HEK293 (cell line): Measurements from ENCODE around the gene SLC25A45.

Experiments
- CTCF ChIA-PET: fragments of 350-600 bp; formaldehyde crosslinking; extraction: SDS; loops from one replicate; lab custom pipeline; 2021; ENCODE audit warnings: antibody characterized with exemption; lab: Yijun Ruan, JAX
- POLR2A ChIA-PET: fragments of 300-600 bp; formaldehyde crosslinking; extraction: SDS; loops from one replicate; lab custom pipeline; 2020; ENCODE audit warnings: antibody characterized with exemption, inconsistent platforms; lab: Yijun Ruan, JAX
- H3K27ac ChIP-seq: fragments of 200-500 bp; sonication (Bioruptor generic); 2 replicates; pipeline ENCODE4 v1.5.1; 2014; ENCODE audit warnings: low read depth, low read length, control low read depth, inconsistent platforms; ENCODE audit errors: extremely low read depth
- H3K36me3 ChIP-seq, 2 experiments: fragments of 200-500 bp in 1 of 2; sonication (Bioruptor generic) in 1 of 2; 1 replicate in 1 of 2; 2 replicates in 1 of 2; pipeline ENCODE4 v1.5.1; 2014 to 2017; ENCODE audit warnings: inconsistent platforms in 2 of 2, low read length in 2 of 2; ENCODE audit not compliant: control insufficient read depth in 2 of 2, insufficient read depth in 1 of 2
- H3K4me1 ChIP-seq: fragments of 200-500 bp; sonication (Bioruptor generic); 2 replicates; pipeline ENCODE4 v1.5.1; 2014; ENCODE audit warnings: mild to moderate bottlenecking, low read length, inconsistent platforms; ENCODE audit not compliant: control insufficient read depth, insufficient read depth
- H3K4me3 ChIP-seq: 2 replicates; pipeline ENCODE4 v1.5.1; 2011; ENCODE audit warnings: low read depth, mild to moderate bottlenecking, control low read depth, low read length, moderate library complexity
- H3K9me3 ChIP-seq: fragments of 200-500 bp; sonication (Bioruptor generic); 2 replicates; pipeline ENCODE4 v1.5.1; 2014; ENCODE audit warnings: low read depth, low read length, inconsistent platforms; ENCODE audit not compliant: control insufficient read depth, insufficient read depth
- BCL11A ChIP-seq: fragments of 450-650 bp; formaldehyde crosslinking; IDR thresholded peaks from 2 replicates; pipeline ENCODE4 v1.5.1; 2016; ENCODE audit warnings: low read depth, missing biosample characterization, missing genetic modification characterization
- EGR2 ChIP-seq: fragments of 450-650 bp; formaldehyde crosslinking; IDR thresholded peaks from 2 replicates; pipeline ENCODE4 v1.5.1; 2016; ENCODE audit warnings: low read depth, missing biosample characterization, missing genetic modification characterization
- KLF8 ChIP-seq: fragments of 450-650 bp; formaldehyde crosslinking; IDR thresholded peaks from 2 replicates; pipeline ENCODE4 v1.5.1; 2016; ENCODE audit warnings: missing biosample characterization, missing genetic modification characterization
- SP2 ChIP-seq: fragments of 450-650 bp; formaldehyde crosslinking; IDR thresholded peaks from 2 replicates; pipeline ENCODE4 v1.5.1; 2016; ENCODE audit warnings: missing biosample characterization, missing genetic modification characterization
- TRIM28 ChIP-seq: IDR thresholded peaks from 2 replicates; pipeline ENCODE4 v1.6.1; 2011; ENCODE audit warnings: low read length, control low read depth, borderline replicate concordance
- WT1 ChIP-seq: fragments of 450-650 bp; formaldehyde crosslinking; IDR thresholded peaks from 2 replicates; pipeline ENCODE4 v1.5.1; 2016; ENCODE audit warnings: missing biosample characterization, missing genetic modification characterization
- ZBTB7A ChIP-seq: fragments of 450-650 bp; formaldehyde crosslinking; IDR thresholded peaks from 2 replicates; pipeline ENCODE4 v1.5.1; 2016; ENCODE audit warnings: low read depth, missing biosample characterization, missing genetic modification characterization
- ZFHX2 ChIP-seq: fragments of 450-650 bp; formaldehyde crosslinking; conservative IDR thresholded peaks from 2 replicates; pipeline ENCODE4 v1.5.1; 2016; ENCODE audit warnings: missing biosample characterization, missing genetic modification characterization
- ZIC2 ChIP-seq: fragments of 450-650 bp; formaldehyde crosslinking; IDR thresholded peaks from 2 replicates; pipeline ENCODE4 v1.5.1; 2016; ENCODE audit warnings: missing biosample characterization, missing genetic modification characterization
- ZNF24 ChIP-seq: fragments of 450-650 bp; formaldehyde crosslinking; IDR thresholded peaks from 2 replicates; pipeline ENCODE4 v1.5.1; 2016; ENCODE audit warnings: missing biosample characterization, missing genetic modification characterization
- ZNF404 ChIP-seq: fragments of 450-650 bp; formaldehyde crosslinking; IDR thresholded peaks from 2 replicates; pipeline ENCODE4 v1.5.1; 2017; ENCODE audit warnings: missing biosample characterization, missing genetic modification characterization
- ZNF654 ChIP-seq: fragments of 450-650 bp; formaldehyde crosslinking; IDR thresholded peaks from 2 replicates; pipeline ENCODE4 v1.5.1; 2016; ENCODE audit warnings: low read depth, missing biosample characterization, missing genetic modification characterization
- ZNF792 ChIP-seq: fragments of 450-650 bp; formaldehyde crosslinking; IDR thresholded peaks from 2 replicates; pipeline ENCODE4 v1.5.1; 2016; ENCODE audit warnings: missing biosample characterization, missing genetic modification characterization
- ZNF843 ChIP-seq: fragments of 450-650 bp; formaldehyde crosslinking; IDR thresholded peaks from 2 replicates; pipeline ENCODE4 v1.5.1; 2016; ENCODE audit warnings: missing biosample characterization, missing genetic modification characterization
- ZSCAN30 ChIP-seq: fragments of 450-650 bp; IDR thresholded peaks from 2 replicates; pipeline ENCODE4 v1.5.1; 2018; ENCODE audit warnings: missing biosample characterization, mild to moderate bottlenecking, missing genetic modification characterization, moderate library complexity
- ZXDB ChIP-seq: fragments of 450-650 bp; formaldehyde crosslinking; IDR thresholded peaks from 2 replicates; pipeline ENCODE4 v1.5.1; 2016; ENCODE audit warnings: missing biosample characterization, missing genetic modification characterization
- TF ChIP-seq, protein P1 (sequence below): fragments of 450-650 bp; formaldehyde crosslinking; IDR thresholded peaks from 2 replicates; pipeline ENCODE4 v1.5.1; 2016; ENCODE audit warnings: missing biosample characterization, missing genetic modification characterization
- TF ChIP-seq, protein P2 (sequence below): fragments of 450-650 bp; formaldehyde crosslinking; IDR thresholded peaks from 2 replicates; pipeline ENCODE4 v1.5.1; 2016; ENCODE audit warnings: missing biosample characterization, missing genetic modification characterization
- TF ChIP-seq, protein P3 (sequence below): sonication (generic); formaldehyde crosslinking; IDR thresholded peaks from 2 replicates; pipeline ENCODE4 v1.8.1; 2022; ENCODE audit warnings: mild to moderate bottlenecking, moderate library complexity, missing genetic modification reagents
- TF ChIP-seq, protein P4 (sequence below): fragments of 450-650 bp; formaldehyde crosslinking; IDR thresholded peaks from 2 replicates; pipeline ENCODE4 v1.5.1; 2016; ENCODE audit warnings: missing biosample characterization, missing genetic modification characterization
- TF ChIP-seq, protein P5 (sequence below): fragments of 450-650 bp; formaldehyde crosslinking; IDR thresholded peaks from 2 replicates; pipeline ENCODE4 v1.5.1; 2016; ENCODE audit warnings: missing biosample characterization, missing genetic modification characterization

SLC25A45 gene

DNA sequence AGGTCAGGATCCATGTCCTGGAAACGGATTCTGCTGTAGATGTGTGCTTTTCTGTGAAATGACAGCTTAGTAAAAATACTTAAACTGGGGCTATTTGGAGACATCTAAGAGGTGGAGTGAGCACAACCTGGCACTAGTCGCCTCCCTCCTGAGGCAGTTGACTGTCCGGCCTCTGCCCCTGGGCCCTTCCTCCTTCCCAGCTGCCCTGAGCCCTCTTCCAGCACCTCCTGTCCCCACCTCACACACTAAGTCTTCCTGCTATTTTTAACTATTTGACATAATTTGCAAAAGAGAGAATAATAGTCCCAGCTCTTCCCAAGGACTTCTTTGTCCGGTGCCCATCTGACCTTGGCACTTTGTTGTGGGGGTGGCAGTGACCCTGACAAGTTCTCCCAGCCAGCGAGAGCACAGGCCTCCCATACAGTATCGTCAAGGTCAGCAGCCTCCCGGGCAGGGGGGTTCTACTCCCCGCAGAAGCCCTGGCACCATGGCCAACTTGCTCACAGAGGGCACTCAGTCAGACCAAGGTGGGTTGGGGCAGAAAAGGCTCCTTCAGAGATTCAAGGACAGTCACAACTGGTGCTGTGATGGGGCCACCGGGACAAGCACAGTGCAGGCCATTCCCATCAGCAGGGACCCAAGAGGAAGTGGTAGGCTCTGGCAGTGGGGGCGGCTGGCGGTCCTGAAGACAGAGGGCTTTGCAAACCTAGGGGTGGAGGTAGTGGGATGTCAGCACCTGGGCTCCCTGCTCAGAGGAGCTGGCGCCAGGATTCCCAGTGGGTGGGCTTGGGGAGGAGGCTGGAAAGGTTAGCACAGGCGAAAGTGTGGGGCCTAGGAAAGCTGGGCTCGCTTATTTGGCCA, 34.6 kb upstream of the SLC25A45 start:
- Histone ChIP-seq H3K36me3 (peaks cover 0 to 6% of the 10 kb centered on the region in 2 experiments; a peak in 1 of 3 replicates), H3K4me3 (no peak overlapping the region), H3K27ac (no peak overlapping the region; the same call in 1 of the 2 replicates), H3K4me1 (peaks cover 6% of the 10 kb centered on the region), H3K9me3 (no peaks in the 10 kb centered on the region)
- ChIA-PET POLR2A (interaction anchor here (0.6 to 16.9 kb wide), 7 partner anchors 13 to 100 kb away, joined by 3 to 1129 read pairs (median 4); partner anchors contain the start of genes MALAT1 and SLC25A45), CTCF (interaction anchor here (0.5 to 3.9 kb wide), 39 partner anchors 9 to 174 kb away, joined by 3 to 36 read pairs (median 5); partner anchors contain the start of genes FAM89B, FRMD8 and MALAT1)
- 0 out of 2 replicates have a peak, but pooled peaks have one; percentile 15 for TF ChIP-seq WT1 (tag by site-specific recombination)
- TF ChIP-seq SP2: peak; percentile 29
- TF ChIP-seq ZNF792 (tag by site-specific recombination): no peak
- TF ChIP-seq, protein P1, sequence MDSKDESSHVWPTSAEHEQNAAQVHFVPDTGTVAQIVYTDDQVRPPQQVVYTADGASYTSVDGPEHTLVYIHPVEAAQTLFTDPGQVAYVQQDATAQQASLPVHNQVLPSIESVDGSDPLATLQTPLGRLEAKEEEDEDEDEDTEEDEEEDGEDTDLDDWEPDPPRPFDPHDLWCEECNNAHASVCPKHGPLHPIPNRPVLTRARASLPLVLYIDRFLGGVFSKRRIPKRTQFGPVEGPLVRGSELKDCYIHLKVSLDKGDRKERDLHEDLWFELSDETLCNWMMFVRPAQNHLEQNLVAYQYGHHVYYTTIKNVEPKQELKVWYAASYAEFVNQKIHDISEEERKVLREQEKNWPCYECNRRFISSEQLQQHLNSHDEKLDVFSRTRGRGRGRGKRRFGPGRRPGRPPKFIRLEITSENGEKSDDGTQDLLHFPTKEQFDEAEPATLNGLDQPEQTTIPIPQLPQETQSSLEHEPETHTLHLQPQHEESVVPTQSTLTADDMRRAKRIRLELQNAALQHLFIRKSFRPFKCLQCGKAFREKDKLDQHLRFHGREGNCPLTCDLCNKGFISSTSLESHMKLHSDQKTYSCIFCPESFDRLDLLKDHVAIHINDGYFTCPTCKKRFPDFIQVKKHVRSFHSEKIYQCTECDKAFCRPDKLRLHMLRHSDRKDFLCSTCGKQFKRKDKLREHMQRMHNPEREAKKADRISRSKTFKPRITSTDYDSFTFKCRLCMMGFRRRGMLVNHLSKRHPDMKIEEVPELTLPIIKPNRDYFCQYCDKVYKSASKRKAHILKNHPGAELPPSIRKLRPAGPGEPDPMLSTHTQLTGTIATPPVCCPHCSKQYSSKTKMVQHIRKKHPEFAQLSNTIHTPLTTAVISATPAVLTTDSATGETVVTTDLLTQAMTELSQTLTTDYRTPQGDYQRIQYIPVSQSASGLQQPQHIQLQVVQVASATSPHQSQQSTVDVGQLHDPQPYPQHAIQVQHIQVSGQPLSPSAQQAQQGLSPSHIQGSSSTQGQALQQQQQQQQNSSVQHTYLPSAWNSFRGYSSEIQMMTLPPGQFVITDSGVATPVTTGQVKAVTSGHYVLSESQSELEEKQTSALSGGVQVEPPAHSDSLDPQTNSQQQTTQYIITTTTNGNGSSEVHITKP: peak; percentile 49
- TF ChIP-seq EGR2 (tag by site-specific recombination): peak; percentile 86
- TF ChIP-seq ZFHX2: peak; percentile 77
- TF ChIP-seq ZIC2: peak; percentile 50
- TF ChIP-seq, protein P2, sequence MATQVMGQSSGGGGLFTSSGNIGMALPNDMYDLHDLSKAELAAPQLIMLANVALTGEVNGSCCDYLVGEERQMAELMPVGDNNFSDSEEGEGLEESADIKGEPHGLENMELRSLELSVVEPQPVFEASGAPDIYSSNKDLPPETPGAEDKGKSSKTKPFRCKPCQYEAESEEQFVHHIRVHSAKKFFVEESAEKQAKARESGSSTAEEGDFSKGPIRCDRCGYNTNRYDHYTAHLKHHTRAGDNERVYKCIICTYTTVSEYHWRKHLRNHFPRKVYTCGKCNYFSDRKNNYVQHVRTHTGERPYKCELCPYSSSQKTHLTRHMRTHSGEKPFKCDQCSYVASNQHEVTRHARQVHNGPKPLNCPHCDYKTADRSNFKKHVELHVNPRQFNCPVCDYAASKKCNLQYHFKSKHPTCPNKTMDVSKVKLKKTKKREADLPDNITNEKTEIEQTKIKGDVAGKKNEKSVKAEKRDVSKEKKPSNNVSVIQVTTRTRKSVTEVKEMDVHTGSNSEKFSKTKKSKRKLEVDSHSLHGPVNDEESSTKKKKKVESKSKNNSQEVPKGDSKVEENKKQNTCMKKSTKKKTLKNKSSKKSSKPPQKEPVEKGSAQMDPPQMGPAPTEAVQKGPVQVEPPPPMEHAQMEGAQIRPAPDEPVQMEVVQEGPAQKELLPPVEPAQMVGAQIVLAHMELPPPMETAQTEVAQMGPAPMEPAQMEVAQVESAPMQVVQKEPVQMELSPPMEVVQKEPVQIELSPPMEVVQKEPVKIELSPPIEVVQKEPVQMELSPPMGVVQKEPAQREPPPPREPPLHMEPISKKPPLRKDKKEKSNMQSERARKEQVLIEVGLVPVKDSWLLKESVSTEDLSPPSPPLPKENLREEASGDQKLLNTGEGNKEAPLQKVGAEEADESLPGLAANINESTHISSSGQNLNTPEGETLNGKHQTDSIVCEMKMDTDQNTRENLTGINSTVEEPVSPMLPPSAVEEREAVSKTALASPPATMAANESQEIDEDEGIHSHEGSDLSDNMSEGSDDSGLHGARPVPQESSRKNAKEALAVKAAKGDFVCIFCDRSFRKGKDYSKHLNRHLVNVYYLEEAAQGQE (tag by site-specific recombination): no peak
- TF ChIP-seq TRIM28: 0 out of 2 replicates have a peak, but pooled peaks have one; percentile 3
- no peak for TF ChIP-seq ZNF404 (tag by site-specific recombination)

DNA sequence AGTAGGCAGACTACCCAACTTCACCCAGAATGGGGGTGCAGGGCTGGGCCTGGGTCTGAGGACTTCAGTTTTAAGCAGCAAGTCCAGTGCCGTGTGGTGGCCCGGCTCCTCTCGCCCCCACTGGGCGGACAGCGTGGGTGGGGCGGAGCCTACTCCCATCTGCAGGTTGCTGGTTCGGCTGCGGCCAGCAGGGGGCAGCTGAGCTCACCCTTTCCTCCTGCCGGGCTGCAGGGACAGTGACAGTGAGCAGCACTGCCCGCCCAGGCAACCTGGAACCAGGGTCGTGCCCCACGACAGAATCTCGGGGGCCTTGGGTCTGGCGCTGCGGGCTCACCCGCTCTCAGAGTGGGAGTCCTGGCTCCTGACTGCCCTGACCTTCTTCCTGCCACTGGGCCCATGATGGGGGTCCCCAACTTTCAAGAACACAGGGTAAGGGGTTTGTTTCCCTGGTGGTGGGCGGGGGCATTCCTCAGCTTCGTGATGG, 33.9 kb upstream of the SLC25A45 start:
- H3K36me3 ChIP-seq: peaks cover 0 to 9% of the 10 kb centered on the region in 2 experiments; a peak in 1 of 3 replicates
- ChIA-PET CTCF (interaction anchor here (0.5 to 3.9 kb wide), 45 partner anchors 8 to 255 kb away, joined by 3 to 36 read pairs (median 4); partner anchors contain the start of genes FAM89B, FRMD8 and MALAT1), POLR2A (interaction anchor here (0.6 to 16.9 kb wide), 6 partner anchors 26 to 101 kb away, joined by 3 to 1129 read pairs (median 6); partner anchors contain the start of genes MALAT1 and SLC25A45)
- H3K4me3 ChIP-seq: no peak overlapping the region
- no peaks in the 10 kb centered on the region for H3K9me3 ChIP-seq
- H3K4me1 ChIP-seq: peaks cover 6% of the 10 kb centered on the region
- no peak overlapping the region for H3K27ac ChIP-seq
- TF ChIP-seq ZXDB (no peak), ZBTB7A (tag by site-specific recombination) (0 out of 2 replicates have a peak, but pooled peaks have one; percentile 25), ZNF24 (no peak), ZSCAN30 (tag by site-specific recombination) (peak; percentile 56; the same call in 1 of the 2 replicates), ZNF843 (tag by site-specific recombination) (no peak), KLF8 (tag by site-specific recombination) (peak; percentile 86), ZNF654 (tag by site-specific recombination) (peak; percentile 54), BCL11A (tag by site-specific recombination) (peak; percentile 52; the same call in 1 of the 2 replicates)
- TF ChIP-seq, protein P3, sequence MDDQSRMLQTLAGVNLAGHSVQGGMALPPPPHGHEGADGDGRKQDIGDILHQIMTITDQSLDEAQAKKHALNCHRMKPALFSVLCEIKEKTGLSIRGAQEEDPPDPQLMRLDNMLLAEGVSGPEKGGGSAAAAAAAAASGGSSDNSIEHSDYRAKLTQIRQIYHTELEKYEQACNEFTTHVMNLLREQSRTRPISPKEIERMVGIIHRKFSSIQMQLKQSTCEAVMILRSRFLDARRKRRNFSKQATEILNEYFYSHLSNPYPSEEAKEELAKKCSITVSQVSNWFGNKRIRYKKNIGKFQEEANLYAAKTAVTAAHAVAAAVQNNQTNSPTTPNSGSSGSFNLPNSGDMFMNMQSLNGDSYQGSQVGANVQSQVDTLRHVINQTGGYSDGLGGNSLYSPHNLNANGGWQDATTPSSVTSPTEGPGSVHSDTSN (CRISPR knock-in tag): peak; percentile 59; the same call in 1 of the 2 replicates
- TF ChIP-seq, protein P4, sequence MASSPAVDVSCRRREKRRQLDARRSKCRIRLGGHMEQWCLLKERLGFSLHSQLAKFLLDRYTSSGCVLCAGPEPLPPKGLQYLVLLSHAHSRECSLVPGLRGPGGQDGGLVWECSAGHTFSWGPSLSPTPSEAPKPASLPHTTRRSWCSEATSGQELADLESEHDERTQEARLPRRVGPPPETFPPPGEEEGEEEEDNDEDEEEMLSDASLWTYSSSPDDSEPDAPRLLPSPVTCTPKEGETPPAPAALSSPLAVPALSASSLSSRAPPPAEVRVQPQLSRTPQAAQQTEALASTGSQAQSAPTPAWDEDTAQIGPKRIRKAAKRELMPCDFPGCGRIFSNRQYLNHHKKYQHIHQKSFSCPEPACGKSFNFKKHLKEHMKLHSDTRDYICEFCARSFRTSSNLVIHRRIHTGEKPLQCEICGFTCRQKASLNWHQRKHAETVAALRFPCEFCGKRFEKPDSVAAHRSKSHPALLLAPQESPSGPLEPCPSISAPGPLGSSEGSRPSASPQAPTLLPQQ (tag by site-specific recombination): no peak
- TF ChIP-seq, protein P5, sequence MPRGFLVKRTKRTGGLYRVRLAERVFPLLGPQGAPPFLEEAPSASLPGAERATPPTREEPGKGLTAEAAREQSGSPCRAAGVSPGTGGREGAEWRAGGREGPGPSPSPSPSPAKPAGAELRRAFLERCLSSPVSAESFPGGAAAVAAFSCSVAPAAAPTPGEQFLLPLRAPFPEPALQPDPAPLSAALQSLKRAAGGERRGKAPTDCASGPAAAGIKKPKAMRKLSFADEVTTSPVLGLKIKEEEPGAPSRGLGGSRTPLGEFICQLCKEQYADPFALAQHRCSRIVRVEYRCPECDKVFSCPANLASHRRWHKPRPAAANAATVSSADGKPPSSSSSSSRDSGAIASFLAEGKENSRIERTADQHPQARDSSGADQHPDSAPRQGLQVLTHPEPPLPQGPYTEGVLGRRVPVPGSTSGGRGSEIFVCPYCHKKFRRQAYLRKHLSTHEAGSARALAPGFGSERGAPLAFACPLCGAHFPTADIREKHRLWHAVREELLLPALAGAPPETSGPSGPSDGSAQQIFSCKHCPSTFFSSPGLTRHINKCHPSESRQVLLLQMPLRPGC: peak; percentile 18; the same call in 1 of the 2 replicates
